SH-SY5Y (cell line): Measurements from ENCODE around the gene KLRB1.

Experiments
- GATA2 ChIP-seq: IDR thresholded peaks from 2 replicates; pipeline ENCODE4 v1.6.1; 2011; ENCODE audit warnings: mild to moderate bottlenecking, low read depth, low read length
- GATA3 ChIP-seq: IDR thresholded peaks from 2 replicates; pipeline ENCODE4 v1.6.1; 2011; ENCODE audit warnings: low read depth, mild to moderate bottlenecking, low read length, moderate library complexity

- TF ChIP-seq GATA3, result no peak
- no peak for TF ChIP-seq GATA2
Measured at GRCh38 chr12:9619411-9620179, 11.9 kb upstream of the KLRB1 start.
